UCSD-AML1 (cell line): ENCODE measurements around the gene WTAP.
"Not testable (repeated sequence)": the region's sequence is repeated elsewhere in the genome, so short reads cannot be mapped to it uniquely, and the experiment has no call there.

ENCODE experiments used
- DNase-seq: peaks from one replicate; lab custom pipeline; 2025; ENCODE audit not compliant: unreplicated experiment; lab: John Stamatoyannopoulos, UW

The WTAP gene

GRCh38 chr6:159693128-159693893 lies 34.0 kb upstream of the WTAP start, which contains the start of gene SOD2:
Gene SOD2, minus strand, starts transcription at chr6:159693241. Its CDS starts 74 bp downstream, at chr6:159693167.
- DNase-seq = peak; percentile 90

GRCh38 chr6:159693894-159694545 lies 33.3 kb upstream of the WTAP start:
- DNase-seq = peak; percentile 32

- DNase-seq = no peak
Observed at GRCh38 chr6:159695984-159696383, 31.3 kb upstream of the WTAP start.

- no peak for DNase-seq
Observed at GRCh38 chr6:159700970-159701369, 26.3 kb upstream of the WTAP start.

GRCh38 chr6:159701413-159701999 lies 25.8 kb upstream of the WTAP start:
- no peak for DNase-seq

GRCh38 chr6:159710603-159711002 lies 16.7 kb upstream of the WTAP start:
- DNase-seq = not testable (repeated sequence)

GRCh38 chr6:159712389-159712788 lies 14.9 kb upstream of the WTAP start:
- DNase-seq = not testable (repeated sequence)

- DNase-seq = no peak
Observed at GRCh38 chr6:159713984-159714383, 13.3 kb upstream of the WTAP start.

- no peak for DNase-seq
Observed at GRCh38 chr6:159714404-159714803, 12.9 kb upstream of the WTAP start.

GRCh38 chr6:159715166-159715565 lies 12.1 kb upstream of the WTAP start:
- no peak for DNase-seq

- no peak for DNase-seq
Observed at GRCh38 chr6:159715605-159716004, 11.7 kb upstream of the WTAP start.

- no peak for DNase-seq
Observed at GRCh38 chr6:159716247-159717096, 10.8 kb upstream of the WTAP start.

- DNase-seq = no peak
Observed at GRCh38 chr6:159718634-159719033, 8.7 kb upstream of the WTAP start.

GRCh38 chr6:159719287-159719686 lies 8.0 kb upstream of the WTAP start:
- DNase-seq = no peak

GRCh38 chr6:159720708-159721107 lies 6.6 kb upstream of the WTAP start:
- DNase-seq = no peak

- DNase-seq = not testable (repeated sequence)
Observed at GRCh38 chr6:159721981-159722380, 5.3 kb upstream of the WTAP start.

- DNase-seq = no peak
Observed at GRCh38 chr6:159722655-159723054, 4.7 kb upstream of the WTAP start.

GRCh38 chr6:159723259-159723658 lies 4.0 kb upstream of the WTAP start:
- no peak for DNase-seq

GRCh38 chr6:159724778-159725177 lies 2.5 kb upstream of the WTAP start:
- no peak for DNase-seq

GRCh38 chr6:159725208-159725607 lies 2.1 kb upstream of the WTAP start:
- not testable (repeated sequence) for DNase-seq

- no peak for DNase-seq
Observed at GRCh38 chr6:159726255-159726917, 920 bp upstream of the WTAP start.
